T47D (cell line): ENCODE results near the gene DDX42.

ENCODE experiments used
- DNase-seq, 2 experiments: peaks; one replicate each; pipeline versions ENCODE4 v3.0.0 to v3.0.0-alpha.2; 2011 to 2012; ENCODE audit warnings: low read depth in 1 of 2, low spot score in 1 of 2
- JUND ChIP-seq: IDR thresholded peaks from 2 replicates; pipeline ENCODE4 v1.6.1; 2012; ENCODE audit warnings: low read depth
- in situ Hi-C: cut with HindIII; loops from 2 replicates; pipeline ENCODE4 v1.10.0; 2016; ENCODE audit warnings: low sequenced_read_pairs, low pct_unique_long_range_greater_than_20kb

DDX42 gene

DNA sequence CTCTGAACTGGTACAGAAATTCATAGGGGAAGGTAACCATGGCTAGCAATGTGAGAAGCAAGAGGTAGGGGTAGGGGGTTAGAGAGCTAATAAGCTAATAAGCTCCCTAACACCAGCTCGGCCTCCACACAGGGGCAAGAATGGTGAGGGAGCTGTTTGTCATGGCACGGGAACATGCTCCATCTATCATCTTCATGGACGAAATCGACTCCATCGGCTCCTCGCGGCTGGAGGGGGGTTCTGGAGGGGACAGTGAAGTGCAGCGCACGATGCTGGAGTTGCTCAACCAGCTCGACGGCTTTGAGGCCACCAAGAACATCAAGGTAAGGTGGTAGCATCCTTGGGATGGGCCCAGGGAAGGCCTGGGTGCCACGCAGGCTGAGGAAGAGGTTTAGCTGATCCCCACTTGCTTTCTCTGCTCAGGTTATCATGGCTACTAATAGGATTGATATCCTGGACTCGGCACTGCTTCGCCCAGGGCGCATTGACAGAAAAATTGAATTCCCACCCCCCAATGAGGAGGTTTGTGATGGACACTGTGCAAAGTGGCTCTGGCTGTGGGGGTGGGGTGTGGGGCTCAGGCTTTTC lies 57.0 kb downstream of the DDX42 start:
- in situ Hi-C loops = no loop called here
- DNase-seq = no peak
- TF ChIP-seq JUND = no peak

DNA sequence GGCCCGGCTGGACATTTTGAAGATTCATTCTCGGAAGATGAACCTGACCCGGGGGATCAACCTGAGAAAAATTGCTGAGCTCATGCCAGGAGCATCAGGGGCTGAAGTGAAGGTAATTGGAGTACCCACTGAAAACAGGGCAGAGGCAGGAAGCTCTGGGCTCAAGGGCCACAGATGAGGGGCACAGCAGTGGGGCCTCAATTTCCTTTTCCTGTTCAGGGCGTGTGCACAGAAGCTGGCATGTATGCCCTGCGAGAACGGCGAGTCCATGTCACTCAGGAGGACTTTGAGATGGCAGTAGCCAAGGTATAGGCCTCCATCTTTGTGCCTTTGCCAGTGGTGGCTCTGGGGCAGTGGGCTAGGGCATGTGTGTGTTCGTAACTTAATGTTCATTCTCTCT lies 57.5 kb downstream of the DDX42 start:
- no peak for TF ChIP-seq JUND
- in situ Hi-C loops = no loop called here
- DNase-seq = no peak

DNA sequence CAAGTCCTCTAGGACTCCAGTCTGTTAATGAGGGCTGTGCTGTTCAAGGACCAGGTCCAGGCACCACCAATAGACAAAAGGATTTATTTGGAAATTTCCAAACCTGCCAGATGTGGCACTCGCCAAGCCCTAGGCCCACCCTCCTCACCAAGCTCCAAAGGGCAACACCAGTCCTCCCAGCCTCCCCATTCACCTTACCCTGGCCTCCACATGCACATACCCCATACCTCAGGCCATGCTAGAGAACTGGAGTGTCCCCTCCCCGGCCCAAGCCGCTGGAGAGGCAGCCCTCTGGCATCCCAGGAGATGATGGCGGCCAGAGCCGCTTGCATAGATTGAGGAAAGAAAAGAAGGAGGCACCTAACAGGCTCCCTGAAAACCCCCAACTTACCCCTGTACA lies 58.0 kb downstream of the DDX42 start:
- no peak for TF ChIP-seq JUND
- DNase-seq = no peak
- in situ Hi-C loops = no loop called here

DNA sequence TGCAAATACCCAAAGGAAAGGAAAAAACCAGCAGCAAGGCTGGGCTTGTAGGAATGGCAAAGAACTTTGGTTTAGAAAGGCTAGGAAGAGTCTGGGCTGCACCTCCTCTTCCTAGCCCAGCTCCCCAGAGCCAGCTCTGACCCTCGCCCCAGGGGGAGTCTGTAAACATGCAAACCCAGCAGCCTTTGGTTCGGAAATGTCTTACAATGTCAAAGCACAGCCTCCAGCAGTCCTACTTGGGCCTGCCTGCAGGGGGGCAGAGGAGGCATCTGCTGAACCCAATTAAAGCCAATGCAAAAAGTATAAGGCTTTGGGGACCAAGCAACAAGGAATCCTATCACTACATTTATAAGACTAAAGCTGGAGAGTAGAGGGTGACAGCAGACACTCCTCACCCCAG lies 58.5 kb downstream of the DDX42 start:
- TF ChIP-seq JUND = no peak
- in situ Hi-C loops = no loop called here
- DNase-seq = no peak

DNA sequence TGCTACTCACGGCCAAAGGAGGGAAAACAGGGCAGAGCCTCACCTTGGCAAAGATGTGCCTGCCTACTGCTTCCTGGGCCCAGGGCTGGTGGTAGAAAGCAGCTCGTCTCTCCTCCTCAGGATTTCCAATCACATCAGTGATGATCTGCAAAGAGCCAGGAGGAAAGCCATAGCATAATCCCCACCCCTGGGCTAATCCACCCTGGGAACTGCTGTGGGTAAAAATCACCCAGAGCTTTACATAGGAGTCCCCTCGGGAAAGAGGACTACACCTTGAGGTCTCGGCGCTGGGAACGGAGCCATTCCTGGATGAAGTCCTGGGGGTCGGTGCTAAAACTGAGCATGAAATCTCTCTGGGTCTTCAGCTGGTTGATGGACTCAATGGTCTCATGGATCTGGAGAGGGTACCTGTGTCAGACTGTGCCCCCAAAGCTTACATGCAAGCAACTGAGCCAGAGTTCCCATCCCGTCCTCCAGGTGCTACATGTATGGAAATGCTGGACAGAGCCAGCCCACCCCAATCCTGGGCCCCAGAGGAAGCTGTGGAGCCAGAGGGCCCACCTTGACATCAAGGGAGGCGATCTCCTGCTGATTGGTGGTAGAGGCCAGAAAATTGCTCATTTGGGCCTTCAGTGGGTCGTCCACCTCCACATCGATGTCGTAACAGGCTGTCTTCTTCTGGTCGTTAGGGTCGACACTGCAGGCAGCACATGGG lies 59.2 kb downstream of the DDX42 start:
- in situ Hi-C loops = no loop called here
- TF ChIP-seq JUND = no peak
- no peak for DNase-seq

DNA sequence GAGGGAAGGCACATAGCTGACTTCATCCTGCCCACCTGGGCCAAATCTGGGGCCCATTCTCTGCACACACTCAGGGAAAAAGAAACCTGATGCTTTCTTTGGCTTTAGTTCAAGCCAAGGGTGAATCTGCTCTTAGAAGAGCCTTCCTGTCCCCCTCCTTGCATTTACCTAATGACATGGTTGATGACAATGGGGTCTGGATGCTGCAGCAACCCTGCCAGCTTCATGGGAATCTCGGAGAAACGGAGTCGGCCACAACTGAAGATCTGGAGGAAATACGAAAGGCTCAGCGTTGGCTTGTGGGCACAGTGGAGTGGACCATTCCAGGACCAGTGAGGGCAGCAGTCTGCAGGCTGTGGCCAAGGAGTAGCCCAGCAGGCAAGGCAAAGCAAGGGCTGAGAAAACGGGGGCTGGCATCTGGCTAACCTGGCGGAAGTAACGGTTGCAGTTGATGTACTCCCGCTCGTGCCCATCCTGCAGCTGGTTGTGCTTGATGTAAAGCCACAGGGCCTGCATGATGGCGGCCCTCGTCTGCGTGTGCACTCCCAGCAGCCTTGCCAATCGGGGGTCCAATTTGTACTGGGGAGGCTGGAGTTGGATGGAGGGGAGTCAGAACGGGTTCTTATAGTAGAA lies 59.9 kb downstream of the DDX42 start:
- no peak for TF ChIP-seq JUND
- DNase-seq = no peak
- in situ Hi-C loops = no loop called here

DNA sequence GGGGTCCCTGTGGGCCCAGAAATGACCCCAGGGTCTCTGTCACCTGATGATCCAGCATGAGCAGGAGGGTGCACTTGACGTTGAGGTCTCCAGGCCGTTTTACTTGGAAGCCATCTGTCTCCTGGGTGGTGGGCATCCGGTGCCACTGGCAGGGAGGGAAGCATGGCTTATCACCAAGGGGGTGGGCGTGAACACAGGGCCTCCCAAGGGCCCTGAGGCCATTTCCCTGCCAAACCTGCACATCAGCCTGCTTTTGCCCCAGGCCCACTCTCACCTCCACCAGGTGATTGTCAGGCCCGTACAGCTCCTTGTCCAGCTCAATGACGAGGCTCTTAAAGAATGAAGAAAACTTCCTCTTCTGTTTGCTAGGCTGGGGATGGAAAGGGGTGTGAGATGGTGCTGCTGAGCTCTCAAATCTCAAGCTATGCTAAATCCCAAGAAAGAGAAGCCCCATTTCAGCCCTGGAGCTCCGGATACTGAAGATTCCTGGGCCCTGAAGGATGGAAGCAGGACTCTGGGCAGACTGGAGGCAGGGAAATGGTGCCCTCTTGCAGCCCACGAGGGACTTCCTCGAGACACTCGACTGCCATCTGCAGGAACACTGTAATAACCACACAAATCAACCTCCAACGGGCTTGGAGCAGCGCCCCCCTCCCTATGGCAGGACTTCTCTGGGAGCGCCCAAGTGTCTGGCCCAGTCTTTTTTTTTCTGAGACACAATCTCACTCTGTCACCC lies 60.6 kb downstream of the DDX42 start:
- peak; percentile 51 to 94 for DNase-seq
- TF ChIP-seq JUND = no peak
- in situ Hi-C loops = no loop called here

DNA sequence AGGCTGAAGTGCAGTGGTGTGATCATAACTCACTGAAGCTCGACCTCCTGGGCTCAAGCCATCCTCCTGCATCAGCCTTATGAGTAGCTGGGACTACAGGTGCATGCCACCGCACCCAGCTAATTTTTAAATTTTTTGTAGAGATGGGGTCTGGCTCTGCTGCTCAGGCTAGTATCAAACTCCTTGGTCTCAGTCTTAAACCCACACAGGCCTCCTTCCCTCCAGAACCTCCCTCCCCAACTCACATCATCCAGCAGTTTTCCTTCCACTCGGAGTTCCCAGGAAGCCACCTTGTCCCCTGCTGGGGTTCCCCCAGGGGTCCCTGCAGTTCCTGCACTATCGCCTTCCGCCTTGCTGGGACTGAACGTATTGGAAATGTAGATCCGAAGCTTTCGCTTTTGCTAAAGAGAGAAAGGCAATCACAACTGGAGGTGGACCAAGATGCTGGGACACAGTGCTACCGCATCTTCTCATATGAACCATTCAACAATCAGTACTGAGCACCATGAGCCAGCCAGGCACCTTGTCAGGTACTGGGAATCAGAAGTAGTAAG lies 61.3 kb downstream of the DDX42 start:
- no peak for TF ChIP-seq JUND
- no peak for DNase-seq
- in situ Hi-C loops = no loop called here

DNA sequence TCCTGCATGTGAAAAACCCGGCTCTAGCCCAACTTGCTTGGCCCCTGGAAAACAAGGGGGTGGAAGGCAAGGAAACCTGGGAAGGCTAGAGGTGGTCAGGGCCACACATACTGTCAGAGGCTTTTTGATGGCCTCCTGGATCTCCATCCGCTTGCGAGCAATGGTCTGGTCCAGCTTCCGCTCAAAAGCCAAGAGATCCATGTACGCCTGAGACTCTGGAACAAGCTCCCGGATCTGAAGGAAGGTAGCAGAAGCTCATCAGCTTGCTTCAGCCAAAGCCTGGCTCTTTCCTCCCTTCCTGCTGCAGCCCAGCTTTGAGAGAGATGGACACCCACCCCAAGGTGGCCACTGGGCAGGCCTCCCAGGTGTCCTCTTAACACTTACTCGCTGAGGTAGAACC lies 62.8 kb downstream of the DDX42 start:
- in situ Hi-C loops = no loop called here
- no peak for TF ChIP-seq JUND
- DNase-seq = no peak

DNA sequence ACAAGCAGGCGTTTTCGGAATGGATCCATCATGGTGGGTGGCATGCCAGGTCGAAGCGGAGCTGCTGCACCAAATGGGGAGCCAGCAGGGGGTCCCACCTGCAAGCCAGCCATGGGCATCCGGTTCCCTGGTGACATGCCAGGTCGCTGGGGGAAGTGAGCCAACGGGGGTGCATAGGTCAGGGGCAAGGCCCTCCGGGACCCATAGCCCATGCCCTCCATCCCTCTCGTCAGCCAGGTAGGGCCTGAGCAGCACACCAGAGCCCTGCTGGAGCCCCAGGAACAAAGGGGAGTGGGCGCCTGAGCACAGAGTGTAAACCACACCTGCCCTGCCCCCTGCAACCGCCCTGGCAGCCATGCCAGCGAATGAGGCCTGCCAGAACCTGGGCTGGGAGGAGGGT lies 63.5 kb downstream of the DDX42 start:
- no peak for TF ChIP-seq JUND
- in situ Hi-C loops = no loop called here
- DNase-seq = no peak

DNA sequence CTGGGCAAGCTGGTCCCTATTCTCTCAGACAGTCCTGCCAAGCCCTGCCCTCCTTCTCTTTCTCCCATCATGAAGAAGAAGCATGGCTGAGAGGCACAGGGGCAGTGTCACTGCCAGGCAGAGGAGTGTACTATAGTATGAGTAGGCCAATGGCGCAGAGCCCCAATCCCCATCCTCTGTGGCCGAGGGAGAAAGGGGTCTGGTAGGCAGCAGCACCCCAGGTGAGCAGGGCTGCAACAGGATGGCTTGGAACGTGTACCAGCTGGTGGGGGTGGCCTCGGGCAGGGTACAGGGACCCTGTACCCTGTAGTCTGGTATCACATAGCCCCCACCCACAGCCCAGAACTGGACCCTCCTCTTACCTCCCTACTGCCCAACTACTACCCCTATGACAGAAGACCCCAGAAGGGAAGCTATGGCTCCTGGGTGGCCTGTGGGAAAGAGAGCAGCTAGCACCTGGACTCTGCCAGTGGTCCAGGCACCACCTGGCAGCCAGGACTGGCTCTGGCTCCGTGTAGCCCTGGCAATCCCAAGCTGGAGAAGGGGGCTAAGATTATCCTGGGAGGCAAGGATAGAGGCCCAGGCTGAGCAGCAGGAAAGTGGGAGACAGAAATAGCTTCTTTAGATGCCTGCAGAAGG lies 64.1 kb downstream of the DDX42 start:
- TF ChIP-seq JUND = no peak
- in situ Hi-C loops = no loop called here
- DNase-seq = no peak

DNA sequence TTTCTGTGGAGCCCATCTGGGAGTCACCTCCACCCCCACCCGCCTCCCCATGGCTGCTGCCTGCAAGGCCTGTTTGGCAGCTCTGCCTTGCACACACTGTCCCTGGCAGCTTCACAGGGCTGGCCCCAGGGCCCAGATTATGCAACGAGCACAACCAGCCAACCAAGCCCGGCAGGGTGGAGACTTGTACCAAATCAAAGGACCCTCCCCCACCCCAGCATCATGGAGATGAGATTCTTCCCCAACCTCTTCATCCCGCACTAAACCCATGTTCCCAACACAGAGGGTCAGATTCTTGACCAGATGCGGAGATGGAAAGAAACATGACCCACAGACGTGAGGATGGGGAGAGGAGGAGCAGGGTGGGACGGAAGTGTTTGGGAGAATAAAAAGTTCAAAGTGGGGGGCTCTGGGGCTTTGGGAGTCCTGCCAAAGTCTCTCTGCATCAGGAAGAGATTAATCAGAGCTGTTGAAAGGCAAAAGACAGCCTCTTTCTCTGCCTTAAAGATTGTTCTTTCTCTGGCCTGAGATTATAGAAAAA lies 64.7 kb downstream of the DDX42 start:
- in situ Hi-C loops = no loop called here
- peak; percentile 64 to 96 for DNase-seq
- no peak; the same call in none of the 2 replicates for TF ChIP-seq JUND
